NCI-H1048 (cell line): Measurements from ENCODE around the gene UNC119B.
A peak's percentile ranks its signal among the peaks of the same experiment; 100 is the strongest.

Experiments
- DNase-seq: peaks from one replicate; lab custom pipeline; 2025; lab: John Stamatoyannopoulos, UW

UNC119B gene

GRCh38 chr12:120688527-120689071, 21.7 kb upstream of the UNC119B start:
- no peak for DNase-seq

GRCh38 chr12:120689397-120690082, 20.7 kb upstream of the UNC119B start:
- DNase-seq = no peak

DNA sequence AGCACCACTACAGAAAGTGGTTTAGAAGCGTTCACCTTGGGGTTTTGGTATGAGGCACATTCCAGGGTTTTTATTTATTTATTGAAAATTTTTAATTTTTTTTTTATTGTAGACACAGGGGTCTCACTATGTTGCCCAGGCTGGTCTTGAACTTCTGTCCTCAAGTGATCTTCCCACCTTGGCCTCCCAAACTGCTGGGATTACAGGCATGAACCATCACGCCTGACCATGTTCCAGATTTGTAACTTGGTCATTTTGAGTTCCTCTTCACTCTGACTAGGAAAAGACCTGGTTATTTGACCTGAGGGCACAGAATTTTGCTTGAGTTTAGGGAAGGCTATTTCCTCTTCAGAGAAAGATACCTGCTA, 20.2 kb upstream of the UNC119B start:
- DNase-seq = no peak

GRCh38 chr12:120690978-120691377, 19.3 kb upstream of the UNC119B start:
- no peak for DNase-seq

DNA sequence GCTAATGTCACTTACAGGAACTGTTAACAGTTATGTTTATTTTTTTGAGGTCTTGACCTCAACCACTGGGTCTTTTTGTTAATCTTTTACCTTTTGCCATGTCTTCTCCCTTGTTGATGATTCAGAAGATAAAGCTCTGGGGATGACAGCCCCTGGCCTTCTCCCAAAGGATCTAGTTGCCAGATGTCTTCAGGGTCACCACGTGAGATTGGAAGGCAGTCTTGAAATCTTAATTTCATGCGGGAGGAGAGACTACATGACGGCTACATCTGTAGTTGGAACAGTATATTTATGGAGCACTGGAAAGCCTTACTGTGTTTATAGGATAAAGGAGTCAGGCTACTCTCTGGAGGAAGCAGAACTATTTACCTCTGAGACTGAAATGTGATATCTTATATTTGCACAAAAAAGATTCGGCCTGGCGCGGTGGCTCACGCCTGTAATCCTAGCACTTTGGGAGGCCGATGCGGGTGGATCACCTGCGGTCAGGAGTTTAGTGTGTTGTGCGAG, 17.7 kb upstream of the UNC119B start:
- DNase-seq = no peak

- DNase-seq = no peak
These were observed 16.4 kb upstream of the UNC119B start for GRCh38 chr12:120693848-120694247.

GRCh38 chr12:120696626-120697025, 13.6 kb upstream of the UNC119B start:
- no peak for DNase-seq

- DNase-seq = no peak
These were observed 12.9 kb upstream of the UNC119B start for GRCh38 chr12:120697344-120697743.

DNA sequence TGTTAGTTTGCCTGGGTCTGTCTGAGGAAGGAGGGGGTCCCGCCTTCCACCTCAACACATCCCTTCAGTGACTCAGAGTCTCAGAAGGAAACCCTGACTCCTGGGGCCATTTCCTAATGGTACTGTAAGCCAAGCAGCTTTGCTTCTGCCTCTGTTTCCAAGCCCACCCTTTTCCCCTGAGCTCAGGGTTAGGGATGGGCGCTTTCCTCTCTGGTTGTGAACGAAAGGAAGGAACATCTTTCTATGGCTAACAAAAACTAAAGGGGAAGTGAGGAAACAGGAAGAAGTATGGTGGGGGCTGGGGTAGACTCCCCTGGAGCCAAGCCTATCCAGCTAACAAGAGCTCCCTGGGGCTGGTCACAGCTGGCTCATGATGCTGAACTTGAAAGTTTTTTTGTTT, 11.6 kb upstream of the UNC119B start:
- no peak for DNase-seq

DNA sequence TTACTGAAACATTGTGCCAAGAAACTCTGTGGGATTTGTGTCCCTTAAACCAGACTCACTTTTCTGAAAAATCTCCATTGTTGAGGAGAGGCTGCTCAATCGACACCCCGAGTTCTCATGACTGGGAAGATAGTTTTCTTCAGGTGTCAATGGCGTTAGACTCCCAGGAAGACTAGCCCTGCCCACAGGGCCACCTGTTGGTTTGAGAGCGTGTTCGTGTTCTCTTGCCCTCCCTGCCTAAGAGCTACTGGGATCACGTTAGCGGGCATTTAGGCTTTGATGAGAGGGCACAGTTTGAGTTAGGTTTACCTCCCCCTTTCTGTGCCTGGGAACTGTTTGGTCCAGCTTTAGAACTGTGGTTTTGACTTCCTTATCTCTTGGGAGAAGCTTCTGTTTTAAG, 10.7 kb upstream of the UNC119B start:
- no peak for DNase-seq

DNA sequence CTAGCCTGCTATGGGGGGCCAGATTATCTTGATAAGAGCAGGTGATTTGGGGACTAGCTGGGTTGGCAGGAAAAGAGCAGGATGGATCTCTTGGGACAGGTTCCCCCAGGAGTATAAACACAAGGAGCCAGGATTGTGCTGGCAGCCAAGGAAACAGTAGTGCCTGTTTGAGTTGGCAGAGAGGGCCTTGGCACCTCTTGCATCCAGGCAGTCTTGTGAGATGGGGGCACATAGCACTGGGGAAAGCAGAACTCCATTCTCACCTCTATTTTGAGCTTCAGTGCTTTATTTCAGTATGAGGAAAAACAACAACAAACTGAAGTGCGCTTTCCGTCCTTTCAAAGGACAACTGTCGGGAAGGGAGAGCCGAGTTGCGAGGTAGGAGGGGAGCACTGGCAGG, 9.4 kb upstream of the UNC119B start:
- no peak for DNase-seq

DNA sequence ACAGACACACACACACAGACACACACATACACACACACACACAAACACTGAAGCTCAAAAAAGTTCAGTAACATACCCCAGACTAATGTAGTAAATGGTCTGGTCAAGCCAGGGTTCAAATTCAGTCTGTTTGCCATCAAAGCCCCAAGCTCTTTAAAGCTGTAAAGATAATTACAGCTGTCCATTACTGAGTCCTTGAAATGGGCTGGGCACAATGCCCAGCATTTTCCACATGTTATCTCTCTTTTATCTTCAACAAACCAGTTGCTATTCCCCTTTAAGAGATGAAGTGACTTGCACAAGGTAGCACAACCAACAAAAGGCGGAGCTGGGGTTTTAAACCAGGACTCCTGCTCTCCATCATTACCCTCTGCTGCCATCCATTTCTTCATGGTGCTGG, 7.6 kb upstream of the UNC119B start:
- DNase-seq = no peak

GRCh38 chr12:120703311-120703942, 6.8 kb upstream of the UNC119B start:
- DNase-seq = no peak

DNA sequence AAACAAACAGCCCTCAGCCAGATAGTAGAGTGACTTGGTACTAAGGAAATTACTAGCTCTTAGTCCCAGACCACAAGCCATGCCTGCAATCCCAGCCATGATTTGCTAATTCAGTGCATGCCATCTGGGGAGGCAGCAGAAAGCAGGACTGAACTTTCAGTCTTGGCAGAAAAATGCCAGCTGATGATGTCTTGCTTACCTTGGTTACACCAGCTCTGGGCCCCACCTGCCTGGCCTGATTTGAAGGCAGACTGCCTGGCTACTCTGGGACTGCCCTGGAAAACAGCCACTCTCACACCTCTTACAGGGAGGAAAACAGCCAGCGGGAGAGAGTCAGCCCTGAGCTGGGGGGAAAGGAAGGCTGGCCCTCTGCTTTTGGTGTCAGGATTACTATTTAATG, 4.6 kb upstream of the UNC119B start:
- DNase-seq = no peak

GRCh38 chr12:120706029-120706428, 4.2 kb upstream of the UNC119B start:
- no peak for DNase-seq

DNA sequence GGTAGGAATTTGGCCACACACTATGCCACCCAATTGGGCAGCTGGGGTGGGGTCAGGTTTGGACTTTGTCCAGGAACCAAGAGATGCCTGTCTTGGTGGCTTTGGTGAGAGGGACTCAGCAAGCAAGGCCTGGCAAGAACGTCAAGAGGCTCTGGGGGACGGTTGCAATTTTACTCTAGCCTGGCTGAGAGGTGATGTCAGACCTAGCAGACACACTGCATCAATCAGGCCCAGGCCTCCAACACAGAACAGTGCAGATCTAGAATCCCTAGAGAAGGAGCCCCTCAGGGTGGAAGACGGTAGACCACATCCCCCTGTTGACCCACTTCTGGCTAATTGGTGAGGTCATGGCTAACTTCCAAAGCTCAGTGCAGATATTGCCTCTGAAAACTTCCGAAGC, 1.6 kb upstream of the UNC119B start:
- no peak for DNase-seq

DNA sequence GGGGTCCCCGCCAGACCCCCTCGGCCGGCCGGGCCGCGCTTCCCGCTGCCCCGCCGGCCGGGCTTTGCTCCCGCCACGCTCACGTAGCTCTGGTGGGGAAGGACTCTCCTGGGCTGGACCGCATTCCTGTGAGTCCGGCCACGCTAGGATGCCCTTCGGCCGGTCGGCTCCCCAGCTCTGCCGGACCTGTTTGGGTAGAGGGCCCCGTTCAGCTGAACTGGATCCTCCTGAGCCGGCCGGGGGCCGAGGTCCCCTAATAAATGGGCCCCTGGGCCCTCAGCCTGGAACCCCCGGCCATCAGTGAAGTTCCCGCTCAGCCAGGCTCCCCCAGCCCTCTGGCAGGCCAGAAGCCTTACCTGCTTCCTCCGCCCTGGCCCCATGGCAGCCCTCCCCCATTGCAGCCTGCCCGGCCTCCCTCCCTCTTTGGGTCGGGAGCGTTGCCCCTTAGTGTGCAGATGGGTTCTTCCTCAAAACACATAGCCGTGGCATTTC, 593 bp downstream of the UNC119B start:
- DNase-seq = no peak

- no peak for DNase-seq
These were observed 1.2 kb downstream of the UNC119B start for GRCh38 chr12:120711411-120711810.

DNA sequence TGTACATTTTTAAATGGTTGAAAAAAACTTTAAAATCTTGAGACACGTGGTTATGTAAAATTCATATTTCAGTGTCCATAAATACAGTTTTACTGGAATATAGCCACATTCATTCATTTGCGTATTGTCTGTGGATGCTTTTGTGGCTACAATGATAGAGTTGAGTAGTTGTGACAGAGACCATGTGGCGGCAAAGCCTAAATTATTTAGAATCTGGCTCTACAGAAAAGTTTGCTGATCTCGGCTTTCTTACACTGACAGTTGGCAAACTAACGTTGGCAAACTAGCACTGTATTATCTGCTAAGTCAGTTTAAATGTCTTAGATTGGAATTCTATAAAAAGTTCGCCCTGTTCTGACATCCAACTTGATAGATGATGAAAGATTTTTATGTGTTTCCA, 2.4 kb downstream of the UNC119B start:
- DNase-seq = no peak

DNA sequence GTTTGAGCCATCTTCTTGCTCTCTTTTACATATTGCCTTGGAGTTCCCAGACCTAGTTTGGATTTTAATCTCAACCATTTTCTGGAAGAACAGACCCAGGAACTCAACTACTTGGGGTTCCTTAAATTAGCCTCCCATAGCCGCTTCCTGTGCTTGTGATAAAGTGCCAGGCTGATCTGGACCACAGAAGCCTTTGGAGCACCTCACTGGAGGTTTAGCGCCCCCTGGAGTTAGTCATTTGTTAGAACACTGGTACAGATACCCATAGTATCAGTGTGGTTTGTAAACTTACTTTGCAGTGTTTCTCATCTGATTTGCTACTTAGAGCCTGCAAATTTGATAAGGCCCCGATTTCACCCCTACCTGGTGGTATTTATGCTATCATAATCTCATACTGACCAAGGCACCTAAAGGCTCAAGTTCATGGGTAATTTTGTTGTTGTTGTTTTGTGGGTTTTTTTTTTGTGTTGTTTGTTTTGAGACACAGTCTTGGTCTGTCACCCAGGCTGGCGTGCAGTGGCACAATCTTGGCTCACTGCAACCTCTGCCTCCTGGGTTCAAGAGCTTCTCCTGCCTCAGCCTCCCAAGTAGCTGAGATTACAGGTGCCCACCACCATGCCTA, 3.7 kb downstream of the UNC119B start:
- peak; percentile 66 for DNase-seq

DNA sequence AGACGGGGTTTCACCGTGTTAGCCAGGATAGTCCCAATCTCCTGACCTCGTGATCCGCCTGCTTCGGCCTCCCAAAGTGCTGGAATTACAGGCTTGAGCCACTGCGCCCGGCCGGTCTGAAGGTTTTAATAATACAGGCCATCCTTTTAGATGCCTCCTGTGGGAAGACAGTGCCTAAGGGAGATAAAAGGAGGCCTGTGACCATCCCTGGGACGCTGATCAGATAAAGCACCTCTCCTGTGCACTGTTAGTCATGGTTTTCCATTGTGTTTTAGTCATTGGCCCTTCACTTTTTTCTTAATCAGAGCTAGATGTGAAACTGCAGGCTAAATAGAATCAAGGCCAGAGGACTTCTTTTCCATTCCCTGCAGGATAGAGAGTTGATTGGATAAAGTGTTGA, 7.8 kb downstream of the UNC119B start:
- DNase-seq = no peak

DNA sequence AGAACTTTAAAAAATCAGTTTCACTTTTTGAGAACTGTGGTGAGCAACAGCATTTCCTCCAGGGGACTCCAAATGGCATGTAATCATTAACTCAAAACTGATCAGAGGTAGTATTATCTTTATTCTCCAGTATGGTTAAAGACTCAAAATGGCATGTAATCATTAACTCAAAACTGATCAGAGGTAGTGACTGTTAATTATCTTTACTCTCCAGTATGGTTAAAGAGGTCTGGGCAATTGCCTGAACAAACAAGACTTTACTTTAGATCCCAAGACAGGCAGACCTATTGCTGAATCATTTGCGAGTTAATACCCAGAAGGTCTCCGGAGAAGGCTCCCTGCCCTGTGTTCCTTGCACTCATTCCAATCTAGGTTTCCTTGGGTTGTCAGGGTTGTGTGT, 8.8 kb downstream of the UNC119B start:
- DNase-seq = no peak
